Loucy (cell line): Measurements from ENCODE around the gene B3GLCT.

ENCODE experiments used
- H2AFZ ChIP-seq: fragments of 200-600 bp; sonication (generic); 2 replicates; pipeline ENCODE4 v1.6.0; 2016; ENCODE audit warnings: antibody characterized with exemption, mild to moderate bottlenecking, low read length, moderate library complexity
- H3F3A ChIP-seq: fragments of 200-600 bp; 2 replicates; pipeline ENCODE4 v1.6.0; 2016; ENCODE audit warnings: antibody characterized with exemption, low read depth, mild to moderate bottlenecking
- H3K27me3 ChIP-seq: fragments of 200-600 bp; sonication (generic); 2 replicates; pipeline ENCODE4 v1.6.1; 2014; ENCODE audit warnings: low read length, mild to moderate bottlenecking; ENCODE audit not compliant: insufficient read depth, poor library complexity, severe bottlenecking
- H3K36me3 ChIP-seq: fragments of 200-600 bp; sonication (generic); 2 replicates; pipeline ENCODE4 v1.6.1; 2016; ENCODE audit warnings: low read length; ENCODE audit not compliant: insufficient read depth
- H3K4me1 ChIP-seq: fragments of 200-600 bp; sonication (generic); 2 replicates; pipeline ENCODE4 v1.5.1; 2014; ENCODE audit warnings: low read length, mild to moderate bottlenecking; ENCODE audit not compliant: insufficient read depth, poor library complexity, severe bottlenecking
- H3K4me2 ChIP-seq: fragments of 200-600 bp; sonication (generic); 2 replicates; pipeline ENCODE4 v1.6.0; 2014; ENCODE audit warnings: antibody characterized with exemption, low read length, low read depth, mild to moderate bottlenecking; ENCODE audit not compliant: poor library complexity, severe bottlenecking
- H3K4me3 ChIP-seq: fragments of 200-600 bp; sonication (generic); 2 replicates; pipeline ENCODE4 v1.5.1; 2014; ENCODE audit warnings: low read length, mild to moderate bottlenecking, mixed read lengths; ENCODE audit not compliant: poor library complexity, severe bottlenecking
- H3K79me2 ChIP-seq: fragments of 200-600 bp; sonication (generic); 2 replicates; pipeline ENCODE4 v1.6.1; 2014; ENCODE audit warnings: low read length; ENCODE audit not compliant: insufficient read depth
- H3K9ac ChIP-seq: fragments of 200-600 bp; sonication (generic); 2 replicates; pipeline ENCODE4 v1.6.0; 2014; ENCODE audit warnings: mild to moderate bottlenecking, low read depth, low read length, moderate library complexity; ENCODE audit not compliant: poor library complexity, severe bottlenecking
- H3K9me2 ChIP-seq: fragments of 200-600 bp; sonication (generic); replicated peaks from 2 replicates; pipeline ENCODE4 v1.6.1; 2016; ENCODE audit warnings: low read depth, low read length, mixed read lengths
- H3K9me3 ChIP-seq: fragments of 200-600 bp; sonication (generic); 2 replicates; pipeline ENCODE4 v1.6.1; 2014; ENCODE audit warnings: mild to moderate bottlenecking, antibody characterized with exemption, low read length, low read depth; ENCODE audit not compliant: insufficient read depth
- H4K20me1 ChIP-seq: fragments of 200-600 bp; sonication (generic); 2 replicates; pipeline ENCODE4 v1.6.0; 2014; ENCODE audit warnings: antibody characterized with exemption, low read length, mild to moderate bottlenecking; ENCODE audit not compliant: insufficient read depth, poor library complexity, severe bottlenecking
- EZH2phosphoT487 ChIP-seq: fragments of 200-600 bp; IDR thresholded peaks from 2 replicates; pipeline ENCODE4 v1.6.1; 2018; ENCODE audit warnings: antibody characterized with exemption, mild to moderate bottlenecking, moderate library complexity, borderline replicate concordance
- TF ChIP-seq, protein P1 (sequence below): fragments of 200-600 bp; sonication (generic); conservative IDR thresholded peaks from 2 replicates; pipeline ENCODE4 v1.5.1; 2014; ENCODE audit warnings: mild to moderate bottlenecking, antibody characterized with exemption, low read length

Gene B3GLCT

GRCh38 chr13:31245598-31246373 is 46.0 kb downstream of the B3GLCT start:
- Histone ChIP-seq H3K9me3 (no peaks in the 10 kb centered on the region), H4K20me1 (no peaks in the 10 kb centered on the region), H3K36me3 (peaks cover 42% of the 10 kb centered on the region; the same call in 1 of the 2 replicates), H3K27me3 (no peaks in the 10 kb centered on the region), H3K4me2 (no peak overlapping the region), H3F3A (no peaks in the 10 kb centered on the region), H3K9me2 (no peaks in the 10 kb centered on the region), H3K4me1 (peaks cover 15% of the 10 kb centered on the region), H2AFZ (no peak overlapping the region), H3K79me2 (peaks cover 40% of the 10 kb centered on the region), H3K9ac (no peak overlapping the region), H3K4me3 (no peak overlapping the region)
- TF ChIP-seq, protein P1, sequence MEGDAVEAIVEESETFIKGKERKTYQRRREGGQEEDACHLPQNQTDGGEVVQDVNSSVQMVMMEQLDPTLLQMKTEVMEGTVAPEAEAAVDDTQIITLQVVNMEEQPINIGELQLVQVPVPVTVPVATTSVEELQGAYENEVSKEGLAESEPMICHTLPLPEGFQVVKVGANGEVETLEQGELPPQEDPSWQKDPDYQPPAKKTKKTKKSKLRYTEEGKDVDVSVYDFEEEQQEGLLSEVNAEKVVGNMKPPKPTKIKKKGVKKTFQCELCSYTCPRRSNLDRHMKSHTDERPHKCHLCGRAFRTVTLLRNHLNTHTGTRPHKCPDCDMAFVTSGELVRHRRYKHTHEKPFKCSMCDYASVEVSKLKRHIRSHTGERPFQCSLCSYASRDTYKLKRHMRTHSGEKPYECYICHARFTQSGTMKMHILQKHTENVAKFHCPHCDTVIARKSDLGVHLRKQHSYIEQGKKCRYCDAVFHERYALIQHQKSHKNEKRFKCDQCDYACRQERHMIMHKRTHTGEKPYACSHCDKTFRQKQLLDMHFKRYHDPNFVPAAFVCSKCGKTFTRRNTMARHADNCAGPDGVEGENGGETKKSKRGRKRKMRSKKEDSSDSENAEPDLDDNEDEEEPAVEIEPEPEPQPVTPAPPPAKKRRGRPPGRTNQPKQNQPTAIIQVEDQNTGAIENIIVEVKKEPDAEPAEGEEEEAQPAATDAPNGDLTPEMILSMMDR = no peak
- no peak for TF ChIP-seq EZH2phosphoT487

DNA sequence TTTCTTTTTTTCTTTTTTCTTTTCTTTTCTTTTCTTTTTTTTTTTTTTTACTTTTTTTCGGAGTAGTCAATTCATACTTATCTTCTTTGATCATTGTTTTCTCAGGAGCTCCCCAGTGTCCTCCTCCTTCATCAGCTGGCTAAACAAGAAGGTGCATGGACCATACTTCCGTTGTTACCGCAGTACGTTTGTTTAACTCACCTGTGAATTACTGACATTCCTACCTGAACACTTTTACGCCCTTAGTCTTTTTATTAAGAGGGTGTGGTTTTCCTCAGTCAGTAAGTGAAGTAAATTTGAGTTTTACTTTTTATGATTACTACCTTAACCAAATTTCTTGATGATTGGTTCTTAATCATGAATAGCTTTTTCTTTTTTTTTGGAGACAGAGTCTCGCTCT is 47.1 kb downstream of the B3GLCT start:
- no peak overlapping the region for H2AFZ ChIP-seq
- no peaks in the 10 kb centered on the region for H3F3A ChIP-seq
- H3K9ac ChIP-seq = no peak overlapping the region
- H3K9me2 ChIP-seq = no peaks in the 10 kb centered on the region
- peaks cover 30% of the 10 kb centered on the region for H3K79me2 ChIP-seq
- TF ChIP-seq, protein P1 = no peak
- TF ChIP-seq EZH2phosphoT487 = no peak
- no peaks in the 10 kb centered on the region for H3K27me3 ChIP-seq
- no peak overlapping the region for H3K4me2 ChIP-seq
- H3K4me1 ChIP-seq = peaks cover 14% of the 10 kb centered on the region
- H3K36me3 ChIP-seq = peaks cover 46% of the 10 kb centered on the region; the same call in 1 of the 2 replicates
- no peak overlapping the region for H3K4me3 ChIP-seq
- H4K20me1 ChIP-seq = no peaks in the 10 kb centered on the region
- no peaks in the 10 kb centered on the region for H3K9me3 ChIP-seq

DNA sequence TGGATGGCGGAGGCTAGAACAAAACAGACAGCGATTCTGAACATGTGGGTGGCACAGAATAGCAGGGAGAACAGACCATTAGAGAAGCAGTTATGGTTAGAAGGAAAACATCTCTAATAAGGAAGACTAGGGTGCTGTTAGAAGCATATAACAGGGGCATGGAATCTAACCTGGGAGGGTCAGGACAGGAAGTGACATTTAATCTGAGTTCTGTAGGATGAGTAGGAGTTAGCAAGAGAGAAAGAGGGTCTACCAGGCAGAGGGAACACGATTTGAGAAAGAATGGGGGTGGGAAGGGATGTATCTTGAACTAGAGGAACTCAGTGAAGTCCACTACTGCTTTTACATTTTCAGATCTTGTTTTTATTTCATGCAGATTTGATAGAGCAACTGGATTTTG is 48.6 kb downstream of the B3GLCT start:
- H3K9me3 ChIP-seq = no peaks in the 10 kb centered on the region
- no peak overlapping the region for H3K9ac ChIP-seq
- H2AFZ ChIP-seq = no peak overlapping the region
- H3K4me2 ChIP-seq = no peak overlapping the region
- no peaks in the 10 kb centered on the region for H3K9me2 ChIP-seq
- no peak overlapping the region for H3K4me3 ChIP-seq
- no peaks in the 10 kb centered on the region for H3F3A ChIP-seq
- H3K27me3 ChIP-seq = no peaks in the 10 kb centered on the region
- H3K36me3 ChIP-seq = peaks cover 43% of the 10 kb centered on the region; the same call in 1 of the 2 replicates
- TF ChIP-seq EZH2phosphoT487 = no peak
- TF ChIP-seq, protein P1 = no peak
- peaks cover 19% of the 10 kb centered on the region; the same call in 1 of the 2 replicates for H3K79me2 ChIP-seq
- H3K4me1 ChIP-seq = peaks cover 6% of the 10 kb centered on the region
- no peaks in the 10 kb centered on the region for H4K20me1 ChIP-seq
